PC-3 (cell line): ENCODE results near the gene NAP1L4. TPM values are rescaled to one million over a fixed set of nuclear protein-coding genes. Genes with fewer than 3 reads are reported as not detected.
A peak's percentile ranks its signal among the peaks of the same experiment; 100 is the strongest.

ENCODE experiments used
- ATAC-seq: fragments of 200-7000 bp; cut with Tn5 transposase; 2 replicates; pipeline ENCODE4 v1.9.1; 2020; ENCODE audit warnings: mild to moderate bottlenecking, moderate library complexity
- BruUV-seq: library from RNA; stranded (reverse); fragments of 400-500 nt; replicated peaks from 2 replicates; lab custom pipeline; 2021; lab: Mats Ljungman, UMichigan
- CTCF ChIA-PET: fragments of 300-600 bp; sonication (Branson Sonifier 250); formaldehyde crosslinking; loops from one replicate; lab custom pipeline; 2022; ENCODE audit warnings: antibody characterized with exemption; lab: Charles Lee
- POLR2A ChIA-PET: fragments of 300-600 bp; sonication (Branson Sonifier 250); formaldehyde crosslinking; loops from one replicate; lab custom pipeline; 2022; ENCODE audit warnings: antibody characterized with exemption; ENCODE audit not compliant: unreplicated experiment; lab: Charles Lee
- DNase-seq: peaks from one replicate; pipeline ENCODE4 v3.0.0-alpha.2; 2015
- H2AFZ ChIP-seq: fragments of 300-600 bp; sonication (generic); 2 replicates; pipeline ENCODE4 v1.6.0; 2016; ENCODE audit warnings: antibody characterized with exemption, low read length
- H3F3A ChIP-seq: fragments of 300-600 bp; sonication (generic); one replicate; pipeline ENCODE4 v1.6.0; 2017; ENCODE audit warnings: antibody characterized with exemption, low read length, control low read depth, mild to moderate bottlenecking; ENCODE audit not compliant: unreplicated experiment
- H3K27ac ChIP-seq: fragments of 300-600 bp; sonication (generic); 2 replicates; pipeline ENCODE4 v1.5.1; 2016; ENCODE audit warnings: mild to moderate bottlenecking, low read length
- H3K27me3 ChIP-seq: fragments of 300-600 bp; sonication (generic); 2 replicates; pipeline ENCODE4 v1.6.1; 2016; ENCODE audit warnings: low read length, mixed read lengths
- H3K36me3 ChIP-seq: fragments of 300-600 bp; sonication (generic); 2 replicates; pipeline ENCODE4 v1.6.1; 2016; ENCODE audit warnings: low read depth, mixed run types, low read length, mixed read lengths
- H3K4me1 ChIP-seq: fragments of 300-600 bp; sonication (generic); 2 replicates; pipeline ENCODE4 v1.5.1; 2016; ENCODE audit warnings: low read length; ENCODE audit not compliant: insufficient read depth
- H3K4me2 ChIP-seq: fragments of 300-600 bp; sonication (generic); 2 replicates; pipeline ENCODE4 v1.6.0; 2016; ENCODE audit warnings: low read length
- H3K4me3 ChIP-seq: fragments of 300-600 bp; sonication (generic); 2 replicates; pipeline ENCODE4 v1.5.1; 2016; ENCODE audit warnings: mild to moderate bottlenecking, low read length, mixed read lengths
- H3K79me2 ChIP-seq: fragments of 300-600 bp; sonication (generic); 2 replicates; pipeline ENCODE4 v1.6.1; 2017; ENCODE audit warnings: low read length, mixed read lengths
- H3K9ac ChIP-seq: fragments of 300-600 bp; sonication (generic); 2 replicates; pipeline ENCODE4 v1.6.0; 2016; ENCODE audit warnings: mild to moderate bottlenecking, low read length
- H3K9me2 ChIP-seq: fragments of 300-600 bp; sonication (generic); replicated peaks from 2 replicates; pipeline ENCODE4 v1.6.1; 2016; ENCODE audit warnings: mixed run types, low read length, mixed read lengths
- H3K9me3 ChIP-seq: fragments of 300-600 bp; sonication (generic); 2 replicates; pipeline ENCODE4 v1.6.1; 2016; ENCODE audit warnings: low read length, mixed read lengths
- H4K20me1 ChIP-seq: fragments of 300-600 bp; sonication (generic); 2 replicates; pipeline ENCODE4 v1.6.1; 2016; ENCODE audit warnings: low read length, mixed read lengths
- CTCF ChIP-seq: fragments of 300-600 bp; sonication (generic); conservative IDR thresholded peaks from 2 replicates; pipeline ENCODE4 v1.5.1; 2017; ENCODE audit warnings: antibody characterized with exemption, low read depth, mild to moderate bottlenecking, low read length
- EZH2 ChIP-seq: fragments of 300-600 bp; sonication (generic); IDR thresholded peaks from one replicate; pipeline ENCODE4 v1.6.1; 2017; ENCODE audit warnings: antibody characterized with exemption, mild to moderate bottlenecking, low read length; ENCODE audit not compliant: unreplicated experiment
- EZH2phosphoT487 ChIP-seq: fragments of 300-600 bp; sonication (generic); IDR thresholded peaks from 2 replicates; pipeline ENCODE4 v1.6.1; 2018; ENCODE audit warnings: mild to moderate bottlenecking, antibody characterized with exemption, low read length, borderline replicate concordance
- intact Hi-C: fragments of 100-400 bp; cut with micrococcal nuclease; formaldehyde crosslinking; loops from 2 replicates; pipeline ENCODE4 v1.9.0; 2023
- total RNA-seq: library from RNA; depleted of rRNA; stranded (reverse); fragments of >200 nt; gene quantifications from 2 replicates; pipeline ENCODE4 v1.2.3, GENCODE V29; 2014

Gene NAP1L4
- total RNA-seq, 1 experiment from 2014 or later = 115 TPM

GRCh38 chr11:2954263-2954662, 37.9 kb downstream of the NAP1L4 start:
- H3K9me3 ChIP-seq = no peaks in the 10 kb centered on the region
- no peak overlapping the region for H3K27ac ChIP-seq
- no peaks in the 10 kb centered on the region for H3K27me3 ChIP-seq
- no peak overlapping the region for H3K9ac ChIP-seq
- ATAC-seq = no peak
- no peaks in the 10 kb centered on the region for H3K9me2 ChIP-seq
- TF ChIP-seq CTCF (no peak), EZH2 (no peak), EZH2phosphoT487 (no peak)
- no peaks in the 10 kb centered on the region; the same call in 1 of the 2 replicates for H4K20me1 ChIP-seq
- DNase-seq = no peak
- intact Hi-C loops = no loop called here
- H3K4me2 ChIP-seq = no peak overlapping the region
- CTCF ChIA-PET = no interaction called here
- H3K79me2 ChIP-seq = no peaks in the 10 kb centered on the region
- POLR2A ChIA-PET = no interaction called here
- no peak overlapping the region for H2AFZ ChIP-seq
- no TSS peak for BruUV-seq
- H3F3A ChIP-seq = peaks cover 3% of the 10 kb centered on the region
- peaks cover 11% of the 10 kb centered on the region for H3K4me1 ChIP-seq
- H3K36me3 ChIP-seq = peaks cover 94% of the 10 kb centered on the region
- no peak overlapping the region for H3K4me3 ChIP-seq

- no peak overlapping the region for H3K4me2 ChIP-seq
- H2AFZ ChIP-seq = no peak overlapping the region
- ATAC-seq (no peak), DNase-seq (no peak)
- intact Hi-C loops = no loop called here
- H3K27me3 ChIP-seq = no peaks in the 10 kb centered on the region
- H3K79me2 ChIP-seq = no peaks in the 10 kb centered on the region
- no peaks in the 10 kb centered on the region for H3K9me2 ChIP-seq
- H3K27ac ChIP-seq = no peak overlapping the region
- H3K4me1 ChIP-seq = peaks cover 11% of the 10 kb centered on the region
- no peak for TF ChIP-seq EZH2
- no peaks in the 10 kb centered on the region; the same call in 1 of the 2 replicates for H4K20me1 ChIP-seq
- peaks cover 85% of the 10 kb centered on the region for H3K36me3 ChIP-seq
- H3K9ac ChIP-seq = no peak overlapping the region
- POLR2A ChIA-PET = no interaction called here
- no TSS peak for BruUV-seq
- H3K4me3 ChIP-seq = no peak overlapping the region
- H3K9me3 ChIP-seq = no peaks in the 10 kb centered on the region
- CTCF ChIA-PET = no interaction called here
- peaks cover 3% of the 10 kb centered on the region for H3F3A ChIP-seq
These were observed 39.8 kb downstream of the NAP1L4 start for GRCh38 chr11:2952290-2952689.

GRCh38 chr11:2951231-2952110, 40.7 kb downstream of the NAP1L4 start:
- intact Hi-C loops = no loop called here
- peak; percentile 72 for ATAC-seq
- H3K9ac ChIP-seq = no peak overlapping the region

More at GRCh38 chr11:2951231-2952110, 40.7 kb downstream of the NAP1L4 start:
- Histone ChIP-seq H4K20me1 (no peaks in the 10 kb centered on the region; the same call in 1 of the 2 replicates), H3K79me2 (no peaks in the 10 kb centered on the region), H3K9me3 (no peaks in the 10 kb centered on the region), H2AFZ (no peak overlapping the region), H3K27me3 (no peaks in the 10 kb centered on the region), H3K4me2 (no peak overlapping the region), H3K36me3 (peaks cover 79% of the 10 kb centered on the region), H3F3A (peaks cover 3% of the 10 kb centered on the region), H3K4me1 (peaks cover 11% of the 10 kb centered on the region), H3K9me2 (no peaks in the 10 kb centered on the region), H3K4me3 (no peak overlapping the region), H3K27ac (no peak overlapping the region)
- ChIA-PET CTCF (no interaction called here), POLR2A (no interaction called here)
- TF ChIP-seq CTCF = no peak
- TF ChIP-seq EZH2 = no peak
- TF ChIP-seq EZH2phosphoT487 = no peak
- BruUV-seq = no TSS peak
- DNase-seq = no peak
